GM21529 (cell line): ENCODE data around the gene GUCA2B.

Experiments used
- ATAC-seq: cut with Tn5 transposase; IDR thresholded peaks from one replicate; pipeline ENCODE4 v1.9.1; 2021; ENCODE audit not compliant: unreplicated experiment

The GUCA2B gene

DNA sequence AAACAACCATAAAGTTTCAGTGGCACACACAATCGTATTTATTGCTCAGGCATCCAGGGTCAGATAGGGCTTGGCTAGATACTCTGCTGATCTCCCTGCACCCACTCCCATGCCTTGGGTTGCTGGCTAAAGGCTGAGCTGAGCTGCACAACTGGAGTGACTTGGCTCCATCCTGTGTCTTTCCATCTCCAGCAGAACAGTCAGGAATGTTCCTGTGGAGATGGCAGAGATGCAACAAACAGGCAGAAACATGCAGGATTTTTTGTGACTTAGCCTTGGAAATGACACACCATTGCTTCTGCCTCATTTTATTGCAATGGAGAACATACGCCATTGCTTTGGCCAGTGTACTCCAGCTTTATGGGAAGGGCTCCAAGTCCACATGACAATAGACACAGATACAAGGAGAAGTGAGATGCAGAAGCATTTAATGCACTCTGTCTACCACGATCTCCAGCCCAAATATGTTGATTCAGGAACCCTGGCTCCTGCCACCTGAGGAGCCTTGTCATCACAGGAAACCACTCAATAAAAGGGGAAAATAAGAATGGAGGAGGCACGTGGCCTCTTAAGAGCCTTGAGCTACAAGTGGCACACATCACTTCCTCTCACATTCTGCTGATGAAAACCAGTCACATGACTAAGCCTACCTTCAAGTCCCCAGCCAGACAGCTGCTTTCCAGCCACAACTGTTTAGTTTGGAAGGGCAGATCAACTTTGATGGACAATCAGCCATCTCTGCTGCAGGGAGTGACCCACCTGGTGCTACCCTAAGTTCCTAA lies 10.1 kb upstream of the GUCA2B start:
- no peak for ATAC-seq

DNA sequence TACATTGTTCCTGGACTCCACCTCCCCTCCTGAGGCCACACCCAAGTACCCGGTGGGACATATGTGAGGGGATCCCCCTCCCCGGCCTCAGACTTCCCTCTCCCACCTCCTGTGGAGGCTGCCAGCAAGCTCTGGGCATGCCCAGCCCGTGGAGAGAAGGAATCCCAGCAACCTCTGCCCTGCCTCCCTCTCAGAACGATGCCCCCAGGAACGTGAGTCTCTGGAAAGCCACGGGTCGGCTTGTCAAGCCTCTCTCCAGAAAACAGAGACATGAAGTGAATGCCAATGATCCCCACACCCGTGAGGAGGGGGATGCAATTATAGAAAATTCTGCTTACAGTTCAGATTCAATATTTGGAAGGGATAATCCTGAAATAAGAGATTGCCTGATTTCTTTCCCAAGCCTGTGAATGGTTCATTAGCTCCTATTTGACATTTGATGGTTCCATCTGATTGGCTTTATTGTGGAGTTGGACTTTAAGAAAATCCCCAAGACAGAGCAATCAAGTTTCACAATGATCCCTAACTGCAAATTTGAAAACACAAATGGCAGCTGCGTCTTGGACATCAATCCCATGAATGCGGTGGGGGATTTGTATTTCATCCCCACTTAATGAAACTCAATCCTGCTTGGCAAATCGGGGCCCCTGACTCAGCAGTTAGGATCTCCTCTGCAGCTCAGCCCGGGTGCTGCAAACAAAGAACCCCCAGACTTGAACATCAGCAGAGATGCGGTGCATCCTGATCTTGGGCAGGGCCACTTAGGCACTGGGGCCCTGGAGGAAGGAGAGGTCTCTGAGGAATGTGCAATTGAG lies 9.1 kb upstream of the GUCA2B start:
- no peak for ATAC-seq

DNA sequence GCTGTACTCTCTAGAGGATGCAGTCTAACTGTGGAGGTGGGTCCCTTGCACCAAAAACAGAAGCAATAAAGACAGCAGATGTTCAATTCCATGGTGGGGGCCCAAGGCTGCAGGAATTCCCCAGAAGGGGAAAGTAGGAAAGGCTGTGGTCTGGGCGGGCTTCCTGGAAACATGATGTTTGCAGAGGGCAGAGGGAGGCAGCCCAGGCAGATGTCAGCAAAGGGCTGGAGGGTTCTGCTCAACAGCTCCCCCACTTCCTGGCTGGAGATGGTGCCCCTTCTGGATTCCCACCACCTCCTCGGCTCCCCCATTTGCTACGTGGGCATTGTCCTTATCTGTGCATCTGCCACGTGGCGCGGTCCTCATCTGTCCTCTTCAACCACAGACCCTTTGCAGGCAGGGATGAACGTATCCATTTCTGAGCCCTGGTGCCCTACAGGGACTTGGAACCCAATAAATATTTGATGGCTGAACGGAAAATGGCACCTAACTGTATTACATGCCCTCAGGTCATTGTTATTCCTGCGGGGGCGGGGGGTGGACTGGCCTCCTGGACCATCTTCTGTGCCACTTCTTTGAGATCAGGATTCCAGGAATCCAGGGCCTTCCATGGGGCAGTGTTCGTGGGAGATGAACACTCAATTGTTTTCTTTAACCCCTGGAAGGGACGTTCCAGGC lies 8.4 kb upstream of the GUCA2B start:
- no peak for ATAC-seq

DNA sequence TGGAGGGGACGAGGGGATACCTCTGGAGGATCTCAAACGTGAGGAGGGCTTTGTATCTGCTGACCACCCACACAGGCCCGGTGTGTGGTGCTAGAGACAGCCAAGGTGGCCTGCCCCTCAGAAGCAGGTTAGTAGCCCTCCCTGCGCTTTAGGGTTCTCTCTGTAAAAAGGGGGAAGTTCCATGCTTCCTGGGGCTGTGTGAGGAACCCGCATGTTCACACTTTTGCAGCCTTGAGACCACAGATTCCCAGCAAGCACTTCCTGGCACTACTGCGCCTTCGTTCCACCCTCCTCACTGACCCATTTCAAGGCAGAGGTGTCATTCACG lies 7.9 kb upstream of the GUCA2B start:
- ATAC-seq: no peak

DNA sequence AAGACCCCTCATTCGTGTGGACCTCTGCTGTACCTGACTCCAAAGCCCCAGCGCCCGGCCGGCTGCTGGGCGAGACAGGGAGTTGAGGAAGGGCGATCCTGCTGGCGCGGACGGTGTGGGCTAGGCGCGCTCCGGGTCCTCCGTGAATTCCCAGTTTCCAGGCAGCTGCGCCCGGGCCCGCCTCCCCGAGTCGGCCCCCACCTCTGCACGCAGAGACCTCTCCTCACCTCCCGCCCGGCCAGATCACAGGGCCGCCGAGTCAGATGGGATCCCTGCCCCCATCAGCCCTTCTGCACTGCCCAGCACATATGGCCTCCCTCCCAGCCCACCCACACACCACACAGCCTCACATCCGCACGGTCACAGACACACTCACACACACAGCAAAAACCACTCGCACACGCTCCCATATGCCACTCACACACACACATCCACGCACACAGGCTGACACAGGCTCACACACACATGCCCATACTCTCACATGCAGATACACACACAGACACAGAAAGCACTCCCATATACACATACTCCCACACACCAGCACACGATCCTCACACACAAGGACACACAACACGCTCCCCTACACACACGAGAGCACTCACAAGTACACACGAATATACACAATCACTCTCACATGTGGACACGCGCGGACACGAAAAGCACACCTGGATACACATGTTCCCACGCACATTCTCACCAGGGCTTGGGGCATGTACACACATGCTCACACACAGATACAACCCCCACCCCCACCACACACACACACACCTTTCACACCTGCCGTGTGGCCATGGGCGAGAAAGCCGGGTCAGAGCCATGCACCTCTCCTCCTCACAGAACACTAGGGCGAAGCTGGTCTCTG lies 7.2 kb upstream of the GUCA2B start:
- ATAC-seq: no peak

DNA sequence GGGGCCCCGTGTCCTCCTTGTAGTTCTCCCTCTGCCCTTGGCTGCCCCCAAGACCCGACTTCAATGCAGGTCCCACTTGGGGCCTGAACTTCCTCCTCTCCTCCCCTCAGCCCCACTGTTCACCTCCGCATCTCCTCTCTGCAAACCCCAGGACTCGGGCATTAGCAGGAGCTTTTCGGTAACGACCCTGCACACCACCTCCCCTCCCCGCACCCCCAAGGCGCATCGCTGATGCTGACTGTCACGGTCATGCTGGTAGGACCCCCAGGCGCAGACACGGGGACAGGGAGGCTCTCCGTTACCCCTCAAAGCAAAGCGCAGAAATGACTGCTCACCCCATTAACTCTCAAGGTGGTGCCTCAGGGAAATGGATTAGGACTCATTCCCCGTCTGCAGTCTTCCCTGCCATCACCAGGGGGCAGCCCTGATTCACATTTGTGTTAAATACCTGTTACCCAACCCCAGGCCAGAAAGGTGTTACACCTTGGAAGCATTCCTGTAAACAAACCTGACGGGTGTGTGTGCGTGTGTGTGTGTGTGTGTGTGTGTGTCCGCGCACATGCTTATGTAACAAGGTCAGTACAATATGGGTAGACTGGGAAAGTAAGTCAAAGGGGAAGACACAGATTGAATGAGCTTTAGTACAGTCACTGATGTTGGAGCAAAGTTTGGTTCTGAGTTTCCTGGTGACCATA lies 6.4 kb upstream of the GUCA2B start:
- ATAC-seq: no peak

DNA sequence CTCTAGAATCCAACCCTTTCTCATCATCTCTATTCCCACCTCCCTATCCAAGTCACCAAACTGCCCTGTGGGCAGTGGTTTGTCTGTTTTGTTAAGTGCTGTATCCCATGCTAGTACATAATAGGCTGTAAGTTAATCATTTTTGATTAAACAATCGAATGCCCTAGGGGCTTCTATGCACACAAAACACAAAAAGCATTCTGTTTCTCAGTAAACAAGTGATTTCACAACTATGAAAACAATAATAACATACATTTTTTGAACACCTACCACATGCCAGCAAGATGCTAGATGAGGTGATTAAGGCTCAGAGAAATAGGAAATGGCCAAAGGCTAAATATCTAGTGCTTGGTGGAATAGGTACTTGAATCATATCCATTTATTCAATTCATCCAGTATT lies 5.0 kb upstream of the GUCA2B start:
- ATAC-seq: no peak

DNA sequence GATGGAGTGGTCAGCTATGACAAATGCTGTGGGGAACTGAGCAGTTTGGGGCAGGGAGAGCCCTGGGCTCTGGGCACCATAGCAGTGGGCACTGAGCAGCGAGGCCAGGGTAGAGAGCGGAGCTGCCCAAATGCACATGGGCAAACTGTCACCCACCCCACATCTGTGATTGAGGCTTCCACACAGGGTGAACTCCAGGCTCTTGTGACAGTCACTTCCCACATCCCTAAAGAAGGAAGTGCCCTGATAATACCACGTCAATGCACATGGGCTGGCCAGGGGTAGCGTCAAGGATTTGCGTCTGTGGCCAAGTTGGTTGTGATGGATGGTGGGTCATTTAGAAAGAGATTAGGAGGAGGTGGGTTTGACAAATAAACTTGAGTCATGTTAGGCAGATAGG lies 2.6 kb upstream of the GUCA2B start:
- no peak for ATAC-seq

DNA sequence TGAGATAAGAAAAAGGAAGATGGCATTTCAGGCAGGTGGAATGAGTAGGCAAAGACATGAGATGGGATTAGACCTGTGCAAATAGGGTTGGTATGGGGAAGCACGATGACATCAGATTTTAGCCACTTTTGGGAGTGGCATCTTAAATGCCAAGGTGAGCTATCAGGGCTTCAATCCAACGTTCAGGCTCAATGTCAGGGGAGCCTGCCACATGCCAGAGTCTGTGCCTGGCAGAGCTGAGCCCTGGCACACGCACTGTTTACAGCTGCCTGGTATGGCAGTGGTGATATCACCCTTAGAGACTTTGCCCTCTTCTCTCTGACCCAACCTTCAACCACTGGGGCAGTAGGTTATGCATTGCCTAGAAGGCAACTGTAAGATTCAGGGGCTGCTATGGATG lies 1.1 kb upstream of the GUCA2B start:
- no peak for ATAC-seq

DNA sequence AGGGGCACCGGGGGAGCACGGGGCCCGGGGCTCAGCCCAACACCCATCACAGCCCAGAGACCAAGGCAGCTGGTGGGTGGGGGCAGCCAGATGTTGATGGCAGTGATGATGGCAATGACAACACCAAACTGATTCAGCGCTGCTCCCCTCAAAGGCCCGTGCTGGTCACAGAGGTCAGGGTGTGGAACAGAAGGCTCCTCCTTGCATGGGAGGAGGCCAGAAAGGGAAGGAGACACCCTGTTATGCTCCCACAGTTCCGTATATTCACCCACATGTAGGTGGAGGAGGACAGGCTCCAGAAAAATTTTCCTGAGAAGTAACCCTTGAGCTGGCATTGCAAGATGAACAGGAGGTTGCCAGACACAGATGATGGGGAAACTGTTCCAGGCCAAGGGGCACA lies 414 bp downstream of the GUCA2B start:
- no peak for ATAC-seq

DNA sequence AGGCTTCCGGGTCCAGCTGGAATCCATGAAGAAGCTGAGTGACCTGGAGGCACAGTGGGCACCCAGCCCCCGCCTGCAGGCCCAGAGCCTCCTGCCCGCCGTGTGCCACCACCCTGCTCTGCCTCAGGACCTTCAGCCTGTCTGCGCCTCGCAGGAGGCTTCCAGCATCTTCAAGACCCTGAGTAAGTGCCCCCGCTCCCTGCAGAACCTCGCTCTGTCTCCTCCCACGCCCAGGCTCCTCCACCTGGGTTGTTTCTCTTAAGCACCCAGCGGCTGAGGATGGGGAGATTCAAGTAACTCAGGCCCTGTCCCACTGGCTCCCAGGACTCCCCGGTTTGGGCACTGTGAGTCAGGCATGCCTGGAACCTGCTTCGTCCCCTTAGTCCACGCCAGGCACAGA lies 1.5 kb downstream of the GUCA2B start:
- ATAC-seq: no peak

DNA sequence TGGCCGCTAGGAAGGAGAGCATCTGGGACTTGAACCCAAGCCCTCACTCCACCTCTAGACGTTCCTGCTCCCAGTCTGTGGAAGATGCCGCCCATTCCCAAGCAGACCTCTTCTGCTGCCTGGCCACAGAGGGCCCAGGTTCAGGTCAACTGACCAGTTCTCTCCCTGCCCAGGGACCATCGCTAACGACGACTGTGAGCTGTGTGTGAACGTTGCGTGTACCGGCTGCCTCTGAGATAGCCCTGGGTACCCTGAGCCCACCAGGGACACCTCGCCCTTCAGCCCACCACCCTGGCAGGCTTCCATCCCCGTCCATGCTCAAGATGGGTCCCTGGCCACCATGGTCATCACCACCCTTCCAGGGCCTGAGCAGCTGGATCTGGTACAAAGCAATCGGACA lies 2.2 kb downstream of the GUCA2B start:
- ATAC-seq: no peak

DNA sequence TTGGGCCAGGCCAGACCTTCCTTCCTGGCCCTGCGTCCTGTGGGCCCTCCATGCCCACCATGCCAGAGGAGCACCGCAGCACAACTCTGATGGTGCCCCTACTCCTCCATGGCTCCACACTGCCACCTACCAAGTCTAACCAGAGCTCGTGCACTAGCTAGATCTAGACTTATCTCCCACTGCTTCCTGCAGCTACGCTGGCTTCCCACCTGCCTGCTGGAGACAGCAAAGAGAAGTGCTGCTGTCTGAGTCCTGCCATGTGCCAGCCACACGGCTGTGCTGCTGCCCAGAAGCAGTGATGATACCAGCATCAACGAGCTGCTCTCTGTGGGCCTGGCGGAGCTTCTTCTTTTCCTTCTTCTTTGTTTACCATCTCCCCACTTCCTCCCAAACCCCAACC lies 4.5 kb downstream of the GUCA2B start:
- ATAC-seq: no peak

DNA sequence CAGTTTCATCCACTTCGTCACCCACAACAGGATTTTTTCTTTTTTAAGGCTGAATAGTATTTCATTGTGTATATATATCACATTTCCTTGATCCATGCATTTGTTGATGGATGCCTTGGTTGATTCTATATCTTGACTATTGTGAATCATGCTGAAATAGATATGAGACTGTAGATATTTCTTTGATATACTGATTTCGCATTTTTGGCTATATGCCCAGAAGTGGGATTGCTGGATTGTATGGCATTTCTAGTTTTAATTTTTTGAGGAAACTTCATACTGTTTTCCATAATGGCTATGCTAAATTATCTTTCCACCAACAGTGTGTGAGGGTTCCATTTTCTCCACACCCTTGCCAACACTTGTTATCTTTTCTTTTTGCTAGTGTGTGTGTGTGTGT lies 5.0 kb downstream of the GUCA2B start:
- ATAC-seq: no peak

DNA sequence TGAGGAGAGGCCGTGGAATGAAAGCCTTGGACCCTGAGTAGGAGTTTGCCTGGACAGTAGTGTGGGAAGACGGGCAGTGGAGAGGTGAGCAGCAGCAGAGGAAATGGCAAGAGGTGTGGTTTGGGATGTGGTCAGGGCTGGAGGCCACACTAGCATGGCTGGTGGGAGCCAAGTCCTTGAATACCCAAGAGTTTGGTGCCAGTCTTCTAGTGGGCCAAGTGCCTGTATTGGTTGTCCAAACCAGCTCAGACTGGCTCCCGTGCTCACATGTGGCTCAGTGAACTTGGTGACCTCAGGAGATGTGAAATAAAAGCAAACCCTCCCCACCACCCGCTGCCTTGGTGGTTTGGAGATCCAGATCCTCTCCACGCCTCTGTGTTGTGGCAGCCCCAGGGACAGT lies 9.0 kb downstream of the GUCA2B start:
- no peak for ATAC-seq

DNA sequence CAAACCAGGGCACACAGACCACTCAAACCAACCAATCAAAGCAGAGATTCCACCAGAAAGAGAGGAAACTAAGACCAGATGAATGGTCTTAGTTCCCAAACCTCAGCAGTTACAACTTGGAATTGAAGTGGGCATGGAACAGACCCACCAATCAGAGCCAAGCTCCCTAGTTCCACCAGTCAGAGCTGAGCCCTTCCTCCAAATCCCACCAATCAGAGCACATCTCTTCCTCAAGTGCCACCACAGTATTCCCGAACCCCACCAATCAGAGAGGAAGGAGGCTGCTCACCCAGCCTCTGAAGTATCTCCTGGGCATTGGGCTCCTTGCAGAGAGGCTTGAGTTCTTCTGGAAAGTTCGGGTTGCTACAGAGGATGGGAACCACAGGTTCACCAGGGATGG lies 9.9 kb downstream of the GUCA2B start:
- ATAC-seq: no peak

DNA sequence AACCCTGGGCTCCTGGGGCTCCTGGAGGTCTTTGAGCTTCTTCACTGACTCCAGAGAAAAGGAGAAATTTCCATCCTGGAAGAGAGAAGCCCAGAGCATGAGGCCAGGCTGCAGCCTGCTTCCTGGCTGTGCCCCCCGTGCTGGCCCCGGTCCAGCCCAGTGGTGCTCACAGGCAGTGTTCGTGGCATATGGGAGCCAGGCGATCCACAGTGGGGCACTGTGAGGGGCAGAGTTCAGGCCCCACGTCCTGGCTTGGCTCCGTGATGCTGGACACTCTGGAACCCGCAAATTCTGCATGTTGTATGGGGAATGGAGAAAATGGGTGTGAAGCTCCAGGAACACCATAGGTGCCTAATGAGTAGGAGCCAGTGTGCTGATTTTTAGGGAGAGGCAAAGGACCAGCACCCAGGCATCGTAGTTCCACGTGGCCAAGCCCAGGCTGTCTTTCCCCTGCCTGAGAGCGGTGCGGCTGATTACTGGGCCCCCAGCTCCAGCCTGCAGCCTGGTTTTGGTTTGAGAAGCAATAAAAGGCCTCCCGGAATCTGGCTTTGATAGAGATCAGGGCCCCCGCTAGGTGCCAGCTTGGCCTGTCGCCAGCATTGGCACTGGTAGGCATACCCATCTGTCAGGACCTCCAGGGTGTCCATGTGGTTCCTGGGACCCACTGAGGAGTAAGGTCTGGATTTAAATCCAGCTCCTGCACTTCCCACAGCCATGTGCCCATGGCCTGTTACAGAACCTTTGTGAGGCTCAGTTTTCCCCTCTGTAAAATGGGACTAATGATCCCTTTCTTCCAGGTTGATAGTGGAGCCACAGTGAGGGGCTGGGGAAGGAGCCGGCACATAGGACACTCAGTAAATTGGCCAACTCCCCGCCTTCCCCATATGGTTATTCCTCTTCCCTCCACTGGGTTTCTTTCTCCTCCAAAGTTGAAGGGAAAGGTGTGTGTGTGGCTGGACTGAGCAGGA lies 10.6 kb downstream of the GUCA2B start:
- ATAC-seq: no peak

DNA sequence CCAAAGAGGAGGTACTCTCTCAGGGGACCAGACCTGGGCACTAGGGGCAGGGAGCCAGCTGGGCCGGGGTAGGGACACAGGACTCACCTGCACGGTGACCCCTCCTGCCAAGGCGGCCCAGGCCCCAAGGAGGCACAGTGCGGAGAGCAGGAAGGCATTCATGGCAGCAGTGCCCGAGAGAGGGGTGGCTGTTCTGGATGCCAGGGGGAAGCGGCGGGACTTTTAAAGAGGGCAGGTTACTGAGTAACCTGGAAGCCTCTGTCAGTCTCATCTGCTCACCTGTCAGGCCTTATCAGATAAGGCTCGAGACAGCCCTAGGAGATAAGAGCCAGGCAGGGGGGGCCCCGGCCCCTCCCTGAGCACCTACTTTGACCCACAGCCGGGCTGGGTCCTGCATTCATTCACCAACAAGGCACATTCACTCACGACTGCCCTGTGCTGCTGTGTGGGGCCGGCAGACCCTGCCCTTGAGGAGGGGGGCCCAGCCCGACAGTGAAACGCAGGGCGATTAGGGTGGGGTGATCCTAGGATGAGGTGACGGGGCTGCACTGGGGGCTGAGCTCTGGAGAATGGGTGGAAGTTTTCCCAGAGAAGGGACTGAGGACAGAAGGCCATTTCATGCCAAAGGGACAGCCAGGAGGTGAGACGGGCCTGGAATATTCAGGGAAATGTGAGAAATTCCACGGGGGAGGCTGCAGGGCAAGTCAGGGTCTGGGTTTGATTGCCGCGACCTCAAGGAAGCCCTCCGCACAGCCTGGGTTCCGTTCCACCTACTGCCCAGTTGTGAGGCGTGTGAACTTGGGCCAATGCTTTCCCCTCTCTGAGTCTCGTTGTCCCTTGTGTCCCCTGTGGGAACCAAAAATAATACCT lies 11.6 kb downstream of the GUCA2B start, which contains the start of gene GUCA2A:
GUCA2A (minus strand) TSS at position 195 of the 870 bp plus-strand sequence; CDS start at position 162, 33 bp downstream.
- ATAC-seq: no peak
